Neural cell (in vitro differentiated cells): ENCODE results near the gene ZBTB14.

Experiments used
- CTCF ChIP-seq: fragments of 450-650 bp; IDR thresholded peaks from 2 replicates; pipeline ENCODE4 v1.5.1; 2014; ENCODE audit warnings: antibody characterized with exemption, mild to moderate bottlenecking, moderate library complexity; ENCODE audit not compliant: poor library complexity, severe bottlenecking
- EZH2 ChIP-seq: fragments of 200-600, 300-800 bp; shearing (Covaris generic), sonication (generic); IDR thresholded peaks from 2 replicates; pipeline ENCODE4 v1.6.1; 2014; ENCODE audit warnings: antibody characterized with exemption, low read length, borderline replicate concordance, mild to moderate bottlenecking; ENCODE audit not compliant: insufficient read depth, poor library complexity, severe bottlenecking
- POLR2AphosphoS5 ChIP-seq: IDR thresholded peaks from 2 replicates; pipeline ENCODE4 v1.6.1; 2012

DNA sequence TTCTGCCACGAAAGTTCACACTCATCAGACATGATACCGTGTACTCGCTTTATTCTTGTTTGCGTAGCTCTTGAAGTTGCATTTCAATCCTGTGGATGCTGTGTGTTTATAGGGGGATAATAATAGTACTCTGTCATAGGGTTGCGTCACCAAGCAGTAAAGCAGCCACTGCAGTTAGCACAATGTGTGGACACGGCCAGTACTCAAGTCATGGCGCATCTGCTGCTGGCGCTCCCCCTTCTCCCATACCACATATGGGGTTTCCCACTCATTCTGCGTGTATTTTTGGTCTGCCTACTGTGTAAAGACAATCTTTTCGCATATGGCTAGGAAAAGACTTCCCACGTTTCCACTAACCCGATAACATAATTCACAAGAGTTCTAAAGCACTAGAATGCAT is 2.1 kb upstream of the ZBTB14 start:
- TF ChIP-seq EZH2 (no peak), CTCF (no peak), POLR2AphosphoS5 (no peak)
